IPS DF 6.9 (cell line): ENCODE results near the gene UHRF1.
"Not testable (repeated sequence)": the region's sequence is repeated elsewhere in the genome, so short reads cannot be mapped to it uniquely, and the experiment has no call there.

ENCODE experiments used
- DNase-seq: peaks from one replicate; pipeline ENCODE4 v3.0.0-alpha.2; 2013; ENCODE audit warnings: low read depth, low spot score
- H3K27ac ChIP-seq: one replicate; pipeline ENCODE4 v1.5.1; 2013; ENCODE audit warnings: low read length, control low read depth
- H3K27me3 ChIP-seq: 2 replicates; pipeline ENCODE4 v1.6.1; 2013; ENCODE audit warnings: mild to moderate bottlenecking, low read length; ENCODE audit not compliant: control insufficient read depth, insufficient read depth
- H3K36me3 ChIP-seq: 2 replicates; pipeline ENCODE4 v1.6.1; 2013; ENCODE audit warnings: low read length; ENCODE audit not compliant: control insufficient read depth, insufficient read depth
- H3K4me1 ChIP-seq: 2 replicates; pipeline ENCODE4 v1.6.1; 2013; ENCODE audit warnings: low read length; ENCODE audit not compliant: control insufficient read depth, insufficient read depth
- H3K4me3 ChIP-seq: 2 replicates; pipeline ENCODE4 v1.5.1; 2013; ENCODE audit warnings: mild to moderate bottlenecking, low read length
- H3K9me3 ChIP-seq: 2 replicates; pipeline ENCODE4 v1.6.1; 2013; ENCODE audit warnings: low read length, inconsistent platforms; ENCODE audit not compliant: control insufficient read depth, insufficient read depth
- WGBS: extraction: QIAGEN DNeasy Blood & Tissue Kit; methylation state at CpG from one replicate; pipeline ENCODE4 v1.1.7; 2013; ENCODE audit warnings: mixed read lengths, missing lambda C conversion rate; ENCODE audit not compliant: insufficient read length, insufficient coverage; 5-methylcytosine and 5-hydroxymethylcytosine counted together

UHRF1 gene

DNA sequence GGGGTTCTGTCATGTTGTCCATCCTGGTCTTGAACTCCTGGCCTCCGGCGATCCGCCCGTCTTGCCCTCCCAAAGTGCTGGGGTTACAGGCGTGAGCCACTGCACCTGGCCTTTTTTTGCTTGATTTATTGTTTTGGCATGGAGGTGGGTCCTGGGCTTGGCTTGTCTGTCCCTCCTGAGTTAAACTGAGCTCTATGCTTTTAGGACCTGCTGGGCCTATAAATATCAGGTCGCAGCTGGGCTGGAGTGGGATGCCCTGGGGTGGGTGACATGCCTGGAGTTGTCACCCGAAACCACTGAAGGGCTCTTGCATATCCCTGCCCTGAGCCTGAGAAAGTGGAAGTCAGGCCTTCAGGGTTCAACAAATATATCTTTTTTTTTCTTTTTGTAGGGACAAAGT lies 12.2 kb upstream of the UHRF1 start:
- Histone ChIP-seq H3K9me3 (no peaks in the 10 kb centered on the region), H3K27ac (no peak overlapping the region), H3K27me3 (peaks cover 7% of the 10 kb centered on the region), H3K4me1 (no peaks in the 10 kb centered on the region), H3K4me3 (no peak overlapping the region), H3K36me3 (no peaks in the 10 kb centered on the region)
- no peak for DNase-seq
- no CpG with 5 or more reads among the region's 7 CpGs for WGBS

- H3K27ac ChIP-seq, H3K4me1 ChIP-seq, DNase-seq, H3K4me3 ChIP-seq, H3K9me3 ChIP-seq, H3K36me3 ChIP-seq, H3K27me3 ChIP-seq: not testable (repeated sequence)
- no CpG with 5 or more reads among the region's 13 CpGs for WGBS
These were observed 8.4 kb upstream of the UHRF1 start for GRCh38 chr19:4900879-4901278.

- H3K36me3 ChIP-seq: no peaks in the 10 kb centered on the region
- no CpG with 5 or more reads among the region's 7 CpGs for WGBS
- no peaks in the 10 kb centered on the region for H3K4me1 ChIP-seq
- DNase-seq: no peak
- H3K27ac ChIP-seq: no peak within 1 kb of the TSS
- H3K9me3 ChIP-seq: no peaks in the 10 kb centered on the region
- H3K27me3 ChIP-seq: no peaks in the 10 kb centered on the region
- H3K4me3 ChIP-seq: no peak within 1 kb of the TSS
These were observed 6.5 kb upstream of the UHRF1 start, which contains the start of gene ARRDC5 for GRCh38 chr19:4902796-4903195. Gene ARRDC5, minus strand, starts transcription at chr19:4902896. Its CDS starts 71 bp downstream, at chr19:4902825.

GRCh38 chr19:4904481-4904880 lies 4.8 kb upstream of the UHRF1 start:
- H3K9me3 ChIP-seq: no peaks in the 10 kb centered on the region
- no peaks in the 10 kb centered on the region for H3K36me3 ChIP-seq
- H3K4me1 ChIP-seq: no peaks in the 10 kb centered on the region
- DNase-seq: no peak
- H3K27ac ChIP-seq: no peak overlapping the region
- H3K27me3 ChIP-seq: no peaks in the 10 kb centered on the region
- no peak overlapping the region for H3K4me3 ChIP-seq
- no CpG with 5 or more reads among the region's 3 CpGs for WGBS

DNA sequence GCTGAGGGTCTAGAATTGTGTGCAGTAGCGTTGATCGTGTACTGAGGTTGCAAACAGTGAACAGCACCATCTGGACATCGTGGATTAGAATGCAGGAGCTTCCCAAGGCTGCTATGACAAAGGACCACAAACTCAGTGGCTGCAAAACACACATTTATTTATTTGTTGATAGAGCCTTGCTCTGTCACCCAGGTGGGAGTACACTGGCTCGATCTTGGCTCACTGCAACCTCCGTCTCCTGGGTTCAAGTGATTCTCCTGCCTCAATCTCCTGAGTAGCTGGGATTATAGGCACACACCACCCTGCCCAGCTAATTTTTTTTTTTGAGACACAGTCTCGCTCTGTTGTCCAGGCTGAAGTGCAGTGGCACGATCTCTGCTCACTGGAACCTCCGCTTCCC lies 2.3 kb upstream of the UHRF1 start:
- WGBS: no CpG with 5 or more reads among the region's 8 CpGs
- H3K4me3 ChIP-seq: no peak overlapping the region
- H3K4me1 ChIP-seq: no peaks in the 10 kb centered on the region
- no peak overlapping the region for H3K27ac ChIP-seq
- DNase-seq: no peak
- H3K27me3 ChIP-seq: no peaks in the 10 kb centered on the region
- no peaks in the 10 kb centered on the region for H3K36me3 ChIP-seq
- H3K9me3 ChIP-seq: no peaks in the 10 kb centered on the region

DNA sequence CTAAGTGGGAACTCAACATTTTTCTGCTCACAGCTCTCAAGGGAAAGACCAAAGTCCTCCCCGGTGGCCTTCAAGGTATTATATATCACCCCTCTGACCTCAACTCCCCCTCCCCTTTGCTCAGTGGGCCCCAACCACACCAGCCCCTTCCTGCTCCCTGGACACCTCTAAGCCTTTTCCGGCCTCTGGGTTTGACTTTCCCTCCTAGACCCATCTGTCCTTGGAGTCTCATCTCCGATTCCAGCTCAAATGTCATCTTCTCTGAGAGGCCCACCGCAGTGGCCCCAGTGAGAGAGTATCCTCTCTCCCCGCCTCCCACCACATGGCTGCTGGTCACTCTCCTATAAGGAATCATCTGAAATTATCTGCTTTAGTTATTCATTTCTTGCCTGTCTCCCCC lies 941 bp upstream of the UHRF1 start:
- no peak overlapping the region for H3K4me3 ChIP-seq
- no peak overlapping the region for H3K27ac ChIP-seq
- WGBS: no CpG with 5 or more reads among the region's 5 CpGs
- H3K27me3 ChIP-seq: no peaks in the 10 kb centered on the region
- peaks cover 3% of the 10 kb centered on the region; the same call in 1 of the 2 replicates for H3K36me3 ChIP-seq
- H3K9me3 ChIP-seq: no peaks in the 10 kb centered on the region
- no peak for DNase-seq
- no peaks in the 10 kb centered on the region for H3K4me1 ChIP-seq

GRCh38 chr19:4908781-4909155 lies 533 bp upstream of the UHRF1 start:
- no peak overlapping the region for H3K27ac ChIP-seq
- no peak overlapping the region for H3K4me3 ChIP-seq

GRCh38 chr19:4909897-4910593 lies 744 bp downstream of the UHRF1 start:
- no peak for DNase-seq
- no CpG with 5 or more reads among the region's 85 CpGs for WGBS
- H3K4me1 ChIP-seq: no peaks in the 10 kb centered on the region
- H3K36me3 ChIP-seq: peaks cover 3% of the 10 kb centered on the region; the same call in 1 of the 2 replicates
- no peak overlapping the region for H3K27ac ChIP-seq
- H3K4me3 ChIP-seq: peak overlapping the region; percentile 100
- no peaks in the 10 kb centered on the region for H3K9me3 ChIP-seq
- H3K27me3 ChIP-seq: no peaks in the 10 kb centered on the region

More at GRCh38 chr19:4908781-4909155, 533 bp upstream of the UHRF1 start:
- no peaks in the 10 kb centered on the region for H3K9me3 ChIP-seq
- no peaks in the 10 kb centered on the region for H3K4me1 ChIP-seq
- H3K27me3 ChIP-seq: no peaks in the 10 kb centered on the region
- no peak for DNase-seq
- no CpG with 5 or more reads among the region's 15 CpGs for WGBS
- peaks cover 3% of the 10 kb centered on the region; the same call in 1 of the 2 replicates for H3K36me3 ChIP-seq

- H3K4me3 ChIP-seq: peak overlapping the region; percentile 100; the same call in 1 of the 2 replicates
- no peaks in the 10 kb centered on the region for H3K27me3 ChIP-seq
- no peak for DNase-seq
- H3K9me3 ChIP-seq: no peaks in the 10 kb centered on the region
- H3K36me3 ChIP-seq: peaks cover 5% of the 10 kb centered on the region; the same call in 1 of the 2 replicates
- no peaks in the 10 kb centered on the region for H3K4me1 ChIP-seq
- no CpG with 5 or more reads among the region's 23 CpGs for WGBS
- H3K27ac ChIP-seq: no peak overlapping the region
These were observed 1.4 kb downstream of the UHRF1 start for GRCh38 chr19:4910594-4911281.

DNA sequence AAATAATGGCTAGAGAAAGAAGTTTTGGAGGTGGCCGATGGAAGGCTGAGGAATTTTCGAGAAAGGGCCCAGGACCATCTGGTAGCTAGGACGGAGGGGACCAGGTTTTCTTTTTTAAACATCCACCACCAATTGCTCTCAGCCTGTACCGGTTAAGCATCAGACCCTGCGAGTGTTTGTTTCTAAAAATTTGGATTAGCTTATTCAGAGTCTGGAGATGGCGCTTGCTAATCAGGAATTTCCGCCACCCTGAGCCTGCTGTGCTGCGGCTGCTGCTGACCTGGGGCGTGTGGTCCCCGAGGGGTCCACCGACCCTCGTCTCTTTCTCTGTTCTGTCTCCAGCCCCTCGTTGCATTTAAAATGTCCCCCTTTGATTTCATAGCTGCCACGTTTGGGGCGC lies 2.0 kb downstream of the UHRF1 start:
- DNase-seq: no peak
- Histone ChIP-seq H3K27me3 (no peaks in the 10 kb centered on the region), H3K27ac (no peak overlapping the region), H3K9me3 (no peaks in the 10 kb centered on the region), H3K36me3 (peaks cover 5% of the 10 kb centered on the region; the same call in 1 of the 2 replicates), H3K4me1 (no peaks in the 10 kb centered on the region), H3K4me3 (no peak overlapping the region)
- no CpG with 5 or more reads among the region's 15 CpGs for WGBS
